Jurkat, Clone E6-1 (cell line): ENCODE results near the gene NUP210.
A peak's percentile ranks its signal among the peaks of the same experiment; 100 is the strongest.

Source experiments
- DNase-seq: peaks from one replicate; pipeline ENCODE4 v3.0.0-alpha.2; 2011; ENCODE audit warnings: low read depth, low spot score
- H3K4me3 ChIP-seq: 2 replicates; pipeline ENCODE4 v1.5.1; 2011; ENCODE audit warnings: mild to moderate bottlenecking, low read length, control low read depth, moderate library complexity

The NUP210 gene

GRCh38 chr3:13308380-13308801, 111.7 kb downstream of the NUP210 start:
- no peak overlapping the region for H3K4me3 ChIP-seq
- DNase-seq: peak; percentile 37

GRCh38 chr3:13307041-13307440, 113.1 kb downstream of the NUP210 start:
- DNase-seq: no peak
- no peak overlapping the region for H3K4me3 ChIP-seq

GRCh38 chr3:13305623-13306022, 114.5 kb downstream of the NUP210 start:
- no peak for DNase-seq
- no peak overlapping the region for H3K4me3 ChIP-seq

- no peak for DNase-seq
- no peak overlapping the region for H3K4me3 ChIP-seq
Measured at GRCh38 chr3:13303410-13303809, 116.7 kb downstream of the NUP210 start.

- no peak for DNase-seq
- no peak overlapping the region for H3K4me3 ChIP-seq
Measured at GRCh38 chr3:13301286-13301987, 118.7 kb downstream of the NUP210 start.

- no peak overlapping the region for H3K4me3 ChIP-seq
- no peak for DNase-seq
Measured at GRCh38 chr3:13300546-13301285, 119.4 kb downstream of the NUP210 start.

GRCh38 chr3:13299531-13300155, 120.5 kb downstream of the NUP210 start:
- no peak overlapping the region for H3K4me3 ChIP-seq
- no peak for DNase-seq

- DNase-seq: peak; percentile 71
- H3K4me3 ChIP-seq: peak overlapping the region; percentile 15
Measured at GRCh38 chr3:13296662-13297061, 123.5 kb downstream of the NUP210 start.

- no peak for DNase-seq
- no peak overlapping the region for H3K4me3 ChIP-seq
Measured at GRCh38 chr3:13294442-13295351, 125.4 kb downstream of the NUP210 start.

- DNase-seq: no peak
- H3K4me3 ChIP-seq: no peak overlapping the region
Measured at GRCh38 chr3:13292375-13292774, 127.7 kb downstream of the NUP210 start.

- no peak overlapping the region for H3K4me3 ChIP-seq
- no peak for DNase-seq
Measured at GRCh38 chr3:13290941-13291340, 129.2 kb downstream of the NUP210 start.

- H3K4me3 ChIP-seq: no peak overlapping the region
- DNase-seq: no peak
Measured at GRCh38 chr3:13289771-13290285, 130.3 kb downstream of the NUP210 start.

- no peak for DNase-seq
- no peak overlapping the region for H3K4me3 ChIP-seq
Measured at GRCh38 chr3:13288732-13289718, 131.1 kb downstream of the NUP210 start.

GRCh38 chr3:13287833-13288232, 132.3 kb downstream of the NUP210 start:
- DNase-seq: no peak
- no peak overlapping the region for H3K4me3 ChIP-seq

- DNase-seq: no peak
- no peak overlapping the region for H3K4me3 ChIP-seq
Measured at GRCh38 chr3:13286873-13287272, 133.2 kb downstream of the NUP210 start.

GRCh38 chr3:13285007-13285567, 135.0 kb downstream of the NUP210 start:
- DNase-seq: no peak
- H3K4me3 ChIP-seq: no peak overlapping the region

GRCh38 chr3:13283877-13284264, 136.3 kb downstream of the NUP210 start:
- no peak for DNase-seq
- H3K4me3 ChIP-seq: no peak overlapping the region
